GM12878 (cell line): ENCODE results near the gene LRRK1.

Experiments
- ATF7 ChIP-seq: fragments of 450-650 bp; IDR thresholded peaks from 2 replicates; pipeline ENCODE4 v1.6.1; 2016; ENCODE audit warnings: low read depth, mild to moderate bottlenecking
- BCL11A ChIP-seq: IDR thresholded peaks from 2 replicates; pipeline ENCODE4 v1.6.1; 2011; ENCODE audit warnings: low read depth, low read length
- CHD2 ChIP-seq: IDR thresholded peaks from 2 replicates; pipeline ENCODE4 v1.6.1; 2011; ENCODE audit warnings: low read depth, low read length, improper control_type of control experiment, borderline replicate concordance
- CTCF ChIP-seq, 3 experiments: IDR thresholded peaks in 2 of 3; conservative IDR thresholded peaks in 1 of 3; 2 replicates each; pipeline ENCODE4 v1.5.1; 2011; ENCODE audit warnings: low read depth in 3 of 3, low read length in 3 of 3, mild to moderate bottlenecking in 3 of 3, control low read depth in 2 of 3, moderate library complexity in 2 of 3, inconsistent platforms in 1 of 3, mixed read lengths in 1 of 3; ENCODE audit not compliant: control insufficient read depth in 2 of 3, insufficient read depth in 1 of 3; ENCODE audit errors: extremely low read depth in 1 of 3
- E4F1 ChIP-seq: fragments of 450-650 bp; IDR thresholded peaks from 2 replicates; pipeline ENCODE4 v1.6.1; 2018; ENCODE audit warnings: borderline replicate concordance, mild to moderate bottlenecking; ENCODE audit not compliant: partially characterized antibody
- KLF5 ChIP-seq: fragments of 450-650 bp; IDR thresholded peaks from 2 replicates; pipeline ENCODE4 v1.6.1; 2014; ENCODE audit warnings: mild to moderate bottlenecking; ENCODE audit not compliant: partially characterized antibody
- NR2C1 ChIP-seq: fragments of 450-650 bp; IDR thresholded peaks from 2 replicates; pipeline ENCODE4 v1.6.1; 2017; ENCODE audit warnings: antibody characterized with exemption, mild to moderate bottlenecking, moderate library complexity
- POLR2A ChIP-seq: IDR thresholded peaks from 2 replicates; pipeline ENCODE4 v1.6.1; 2011; ENCODE audit warnings: low read depth, mild to moderate bottlenecking, low read length
- RAD51 ChIP-seq: fragments of 450-650 bp; IDR thresholded peaks from 2 replicates; pipeline ENCODE4 v1.6.1; 2016; ENCODE audit warnings: moderate library complexity, mild to moderate bottlenecking, inconsistent platforms
- SMAD1 ChIP-seq: fragments of 450-650 bp; IDR thresholded peaks from 2 replicates; pipeline ENCODE4 v1.6.1; 2018; ENCODE audit warnings: mild to moderate bottlenecking, low read depth; ENCODE audit not compliant: partially characterized antibody
- SMC3 ChIP-seq: IDR thresholded peaks from 2 replicates; pipeline ENCODE4 v1.6.1; 2011; ENCODE audit warnings: low read length, improper control_type of control experiment, borderline replicate concordance
- ZNF384 ChIP-seq: IDR thresholded peaks from 2 replicates; pipeline ENCODE4 v1.6.1; 2012; ENCODE audit warnings: low read depth, mild to moderate bottlenecking, low read length, improper control_type of control experiment, borderline replicate concordance

- TF ChIP-seq CTCF (IDR thresholded peaks at IDR 0.05 in 2 of 3, conservative IDR thresholded peaks at IDR 0.05 in 1 of 3; ENCODE audit: control insufficient read depth in 2 of 3, extremely low read depth in 1 of 3, insufficient read depth in 1 of 3, low read depth in 3 of 3, low read length in 3 of 3) (no peak), NR2C1 (no peak), KLF5 (no peak), SMC3 (no peak), POLR2A (no peak), ZNF384 (no peak), RAD51 (no peak), E4F1 (no peak), CHD2 (no peak), SMAD1 (no peak), ATF7 (no peak), BCL11A (no peak)
Observed at GRCh38 chr15:100899601-100900000, 19.6 kb upstream of the LRRK1 start.
